Measurements from ENCODE around the gene PAM. TPM values are rescaled to one million over a fixed set of nuclear protein-coding genes. Genes with fewer than 3 reads are reported as not detected.

PAM gene
- total RNA-seq, 1 experiment from 2014 or later: 257 TPM

GRCh38 chr5:103041071-103041676 lies 286.1 kb downstream of the PAM start:
- CTCF ChIA-PET: interaction anchor here (1.4 to 1.9 kb wide), 2 partner anchors 456 to 479 kb away, joined by 3 to 7 read pairs; no protein-coding TSS in a partner anchor
- Histone ChIP-seq H3K36me3 (ENCODE audit: control insufficient read depth in 1 of 2, insufficient read depth in 2 of 2, low read length in 2 of 2) (no peaks in the 10 kb centered on the region), H3K4me3 (replicated peaks in 1 of 2; ENCODE audit: low read depth in 1 of 2, low read length in 2 of 2) (no peak overlapping the region), H3K4me2 (ENCODE audit: low read length) (no peak overlapping the region), H3K27ac (ENCODE audit: low read depth, low read length) (no peak overlapping the region), H3K27me3 (ENCODE audit: insufficient read depth, low read length) (no peaks in the 10 kb centered on the region), H3K9me2 (ENCODE audit: insufficient read depth) (no peaks in the 10 kb centered on the region), H3K4me1 (ENCODE audit: control insufficient read depth in 1 of 2, insufficient read depth in 2 of 2, low read length in 2 of 2) (no peaks in the 10 kb centered on the region), H3K79me2 (ENCODE audit: insufficient read depth, low read length) (no peaks in the 10 kb centered on the region), H4K20me1 (ENCODE audit: insufficient read depth) (no peaks in the 10 kb centered on the region), H3K9ac (ENCODE audit: low read length) (no peak overlapping the region), H3K9me3 (ENCODE audit: control insufficient read depth in 1 of 2, insufficient read depth in 1 of 2, low read depth in 1 of 2, low read length in 2 of 2) (no peaks in the 10 kb centered on the region), H2AFZ (ENCODE audit: low read depth, low read length, poor library complexity, severe bottlenecking) (peak overlapping the region; percentile 50)
- DNase-seq (ENCODE audit: low read depth, low spot score): peak; percentile 49
- peak; percentile 61 for ATAC-seq
- TF ChIP-seq MAX (IDR thresholded peaks at IDR 0.05) (no peak), EZH2 (IDR thresholded peaks at IDR 0.05) (no peak), CTCF (IDR thresholded peaks at IDR 0.05 in 2 of 3, conservative IDR thresholded peaks at IDR 0.05 in 1 of 3; ENCODE audit: borderline replicate concordance in 1 of 3, insufficient read depth in 1 of 3, low read depth in 2 of 3, low read length in 2 of 3) (peak; percentile 24 to 83 (median 56); a peak in 5 of 6 replicates), SP1 (IDR thresholded peaks at IDR 0.05; ENCODE audit: low read depth) (no peak), RAD21 (IDR thresholded peaks at IDR 0.05; ENCODE audit: low read depth) (peak; percentile 84), ZFX (IDR thresholded peaks at IDR 0.05) (no peak), JUND (IDR thresholded peaks at IDR 0.05) (no peak), TCF7L2 (IDR thresholded peaks at IDR 0.05; ENCODE audit: borderline replicate concordance, extremely low read depth, insufficient read depth, insufficient read length) (no peak), ZBTB33 (IDR thresholded peaks at IDR 0.05; ENCODE audit: extremely low read depth, insufficient replicate concordance, low read length) (no peak), CEBPB (IDR thresholded peaks at IDR 0.05; ENCODE audit: low read depth) (no peak), EGR1 (IDR thresholded peaks at IDR 0.05; ENCODE audit: low read depth) (no peak), POLR2A (IDR thresholded peaks at IDR 0.05; ENCODE audit: borderline replicate concordance, extremely low read depth, insufficient read depth, insufficient read length) (no peak), REST (IDR thresholded peaks at IDR 0.05; ENCODE audit: low read depth) (no peak), SIN3A (IDR thresholded peaks at IDR 0.05; ENCODE audit: low read depth) (no peak), EZH2phosphoT487 (IDR thresholded peaks at IDR 0.05; ENCODE audit: borderline replicate concordance) (no peak), ATF3 (IDR thresholded peaks at IDR 0.05) (no peak), POLR2AphosphoS5 (IDR thresholded peaks at IDR 0.05; ENCODE audit: low read depth, low read length) (no peak), SRF (IDR thresholded peaks at IDR 0.05; ENCODE audit: low read depth) (no peak)
- POLR2A ChIA-PET: no interaction called here
- intact Hi-C loops (cut with micrococcal nuclease): loop anchor here (1.0 to 10.0 kb wide), 4 partner anchors 261 to 458 kb away; no protein-coding TSS in a partner anchor
- no TSS peak for BruUV-seq (replicated peaks)
- RAD21 ChIA-PET (ENCODE audit: low non-redundant PET in 1 of 2, low total read pairs in 2 of 2, uncharacterized antibody in 2 of 2, unreplicated experiment in 2 of 2): no interaction called here
